Smooth muscle cell (in vitro differentiated cells): ENCODE measurements around the gene ATXN10. TPM values are rescaled to one million over a fixed set of nuclear protein-coding genes. Genes with fewer than 3 reads are reported as not detected.

ENCODE experiments used
- DNase-seq: peaks from one replicate; lab custom pipeline; 2025; ENCODE audit not compliant: unreplicated experiment; lab: John Stamatoyannopoulos, UW
- H2AFZ ChIP-seq: fragments of 200-600 bp; sonication (generic); 2 replicates; pipeline ENCODE4 v1.6.0; 2016; ENCODE audit warnings: antibody characterized with exemption, low read depth, mild to moderate bottlenecking
- H3F3A ChIP-seq: fragments of 200-600 bp; sonication (generic); 2 replicates; pipeline ENCODE4 v1.6.0; 2017; ENCODE audit warnings: antibody characterized with exemption, low read depth
- H3K27ac ChIP-seq: fragments of 200-600 bp; sonication (generic); 2 replicates; pipeline ENCODE4 v1.5.1; 2016; ENCODE audit warnings: low read depth, mild to moderate bottlenecking
- H3K27me3 ChIP-seq: fragments of 200-600 bp; sonication (generic); 2 replicates; pipeline ENCODE4 v1.6.1; 2016; ENCODE audit warnings: low read depth, mild to moderate bottlenecking
- H3K36me3 ChIP-seq: fragments of 200-600 bp; sonication (generic); 2 replicates; pipeline ENCODE4 v1.5.1; 2016; ENCODE audit warnings: low read depth
- H3K4me1 ChIP-seq: fragments of 200-600 bp; sonication (generic); 2 replicates; pipeline ENCODE4 v1.5.1; 2016; ENCODE audit warnings: low read depth
- H3K4me2 ChIP-seq: fragments of 200-600 bp; sonication (generic); 2 replicates; pipeline ENCODE4 v1.6.0; 2016; ENCODE audit warnings: mild to moderate bottlenecking
- H3K4me3 ChIP-seq: fragments of 200-600 bp; sonication (generic); 2 replicates; pipeline ENCODE4 v1.5.1; 2016; ENCODE audit warnings: mild to moderate bottlenecking
- H3K79me2 ChIP-seq: fragments of 200-600 bp; sonication (generic); 2 replicates; pipeline ENCODE4 v1.6.0; 2016; ENCODE audit warnings: low read depth, mild to moderate bottlenecking
- H3K9ac ChIP-seq: fragments of 200-600 bp; sonication (generic); 2 replicates; pipeline ENCODE4 v1.6.0; 2016; ENCODE audit warnings: low read depth
- H3K9me3 ChIP-seq: fragments of 200-600 bp; sonication (generic); replicated peaks from 2 replicates; pipeline ENCODE4 v1.5.1; 2016; ENCODE audit warnings: low read depth
- H4K20me1 ChIP-seq: fragments of 200-600 bp; sonication (generic); 2 replicates; pipeline ENCODE4 v1.6.0; 2016; ENCODE audit warnings: low read depth
- CTCF ChIP-seq: fragments of 200-600 bp; sonication (generic); IDR thresholded peaks from 2 replicates; pipeline ENCODE4 v1.5.1; 2017; ENCODE audit warnings: borderline replicate concordance, mild to moderate bottlenecking, antibody characterized with exemption; ENCODE audit not compliant: insufficient read depth, poor library complexity, severe bottlenecking
- WGBS: methylation state at CpG from one replicate; pipeline ENCODE4 v1.1.7; 2016; ENCODE audit warnings: low lambda C conversion rate; 5-methylcytosine and 5-hydroxymethylcytosine counted together
- polyA plus RNA-seq: library from polyadenylated mRNA; unstranded; fragments of >200 nt; fragmentation: Nextera tagmentation; extraction: Ambion mirVana; gene quantifications from 2 replicates; pipeline ENCODE4 v1.2.1, GENCODE V29; 2016
- total RNA-seq: library from RNA; depleted of rRNA; stranded (reverse); fragments of >200 nt; gene quantifications from 2 replicates; pipeline ENCODE4 v1.2.3, GENCODE V29; 2014

The ATXN10 gene
- total and polyA plus RNA-seq, 2 experiments from 2014 or later = 117 to 131 TPM

- peaks cover 49% of the 10 kb centered on the region for H3K79me2 ChIP-seq
- no peak overlapping the region for H3K4me3 ChIP-seq
- no peak for DNase-seq
- H3K9me3 ChIP-seq = no peaks in the 10 kb centered on the region
- H3K9ac ChIP-seq = no peak overlapping the region
- H2AFZ ChIP-seq = no peak overlapping the region
- H4K20me1 ChIP-seq = peaks cover 70% of the 10 kb centered on the region
- no peaks in the 10 kb centered on the region for H3K4me1 ChIP-seq
- H3K27me3 ChIP-seq = no peaks in the 10 kb centered on the region
- peak overlapping the region; percentile 46 for H3K27ac ChIP-seq
- no peaks in the 10 kb centered on the region for H3K36me3 ChIP-seq
- 94% methylated on average over 12 of the region's 12 CpGs for WGBS
- no peak for TF ChIP-seq CTCF
- no peak overlapping the region for H3K4me2 ChIP-seq
- H3F3A ChIP-seq = no peaks in the 10 kb centered on the region
Observed at GRCh38 chr22:45784357-45785277, 113.0 kb downstream of the ATXN10 start.

GRCh38 chr22:45785458-45785857, 113.8 kb downstream of the ATXN10 start:
- H3K27me3 ChIP-seq = no peaks in the 10 kb centered on the region
- H3K27ac ChIP-seq = peak overlapping the region; percentile 46
- 87% methylated on average over 8 of the region's 8 CpGs for WGBS
- DNase-seq = no peak
- no peak overlapping the region for H3K9ac ChIP-seq
- no peaks in the 10 kb centered on the region for H3K9me3 ChIP-seq
- peaks cover 49% of the 10 kb centered on the region for H3K79me2 ChIP-seq
- H2AFZ ChIP-seq = no peak overlapping the region
- no peak overlapping the region for H3K4me3 ChIP-seq
- H4K20me1 ChIP-seq = peaks cover 63% of the 10 kb centered on the region
- H3F3A ChIP-seq = no peaks in the 10 kb centered on the region
- H3K36me3 ChIP-seq = no peaks in the 10 kb centered on the region
- no peak for TF ChIP-seq CTCF
- no peaks in the 10 kb centered on the region for H3K4me1 ChIP-seq
- no peak overlapping the region for H3K4me2 ChIP-seq

GRCh38 chr22:45786726-45787125, 115.1 kb downstream of the ATXN10 start:
- Histone ChIP-seq H3K79me2 (peaks cover 51% of the 10 kb centered on the region), H2AFZ (no peak overlapping the region), H3K4me1 (no peaks in the 10 kb centered on the region), H3K36me3 (no peaks in the 10 kb centered on the region), H3K27me3 (no peaks in the 10 kb centered on the region), H3K4me2 (no peak overlapping the region), H3K4me3 (no peak overlapping the region), H3K9me3 (no peaks in the 10 kb centered on the region), H4K20me1 (peaks cover 61% of the 10 kb centered on the region), H3K27ac (no peak overlapping the region), H3F3A (no peaks in the 10 kb centered on the region), H3K9ac (no peak overlapping the region)
- no peak for TF ChIP-seq CTCF
- 48% methylated on average over 2 of the region's 2 CpGs for WGBS
- no peak for DNase-seq
